Activated CD4-positive, alpha-beta T cell treated with anti-CD3 and anti-CD28 coated beads, Interleukin-2, amount 10 ng/mL, durations not matched to agents 24 days and 14 days (primary cell): Measurements from ENCODE around the gene ANXA6. TPM values are rescaled to one million over a fixed set of nuclear protein-coding genes. Genes with fewer than 3 reads are reported as not detected.

ENCODE experiments used
- DNase-seq: peaks from one replicate; pipeline ENCODE4 v3.0.0; 2022
- H3K27ac Mint-ChIP-seq: one replicate; pipeline ENCODE4 v1.8.0; 2022; ENCODE audit warnings: mild to moderate bottlenecking, mixed read lengths
- H3K27me3 Mint-ChIP-seq: one replicate; pipeline ENCODE4 v1.8.0; 2022; ENCODE audit warnings: mixed read lengths
- H3K36me3 Mint-ChIP-seq: one replicate; pipeline ENCODE4 v1.8.0; 2022; ENCODE audit warnings: low read depth, mild to moderate bottlenecking, mixed read lengths
- H3K4me1 Mint-ChIP-seq: one replicate; pipeline ENCODE4 v1.8.0; 2021; ENCODE audit warnings: mixed read lengths
- H3K4me3 Mint-ChIP-seq: one replicate; pipeline ENCODE4 v1.8.0; 2022; ENCODE audit warnings: mild to moderate bottlenecking, moderate library complexity, mixed read lengths
- H3K9me3 Mint-ChIP-seq: one replicate; pipeline ENCODE4 v1.8.0; 2021; ENCODE audit warnings: mixed read lengths
- intact Hi-C: fragments of 100-400 bp; cut with micrococcal nuclease; formaldehyde crosslinking; loops from one replicate; pipeline ENCODE4 v1.15.1; 2023
- total RNA-seq: library from RNA; stranded (reverse); gene quantifications from 2 replicates; pipeline ENCODE4 v1.2.3, GENCODE V29; 2022

Gene ANXA6
- total RNA-seq, 1 donor from 2014 or later = 314 TPM

DNA sequence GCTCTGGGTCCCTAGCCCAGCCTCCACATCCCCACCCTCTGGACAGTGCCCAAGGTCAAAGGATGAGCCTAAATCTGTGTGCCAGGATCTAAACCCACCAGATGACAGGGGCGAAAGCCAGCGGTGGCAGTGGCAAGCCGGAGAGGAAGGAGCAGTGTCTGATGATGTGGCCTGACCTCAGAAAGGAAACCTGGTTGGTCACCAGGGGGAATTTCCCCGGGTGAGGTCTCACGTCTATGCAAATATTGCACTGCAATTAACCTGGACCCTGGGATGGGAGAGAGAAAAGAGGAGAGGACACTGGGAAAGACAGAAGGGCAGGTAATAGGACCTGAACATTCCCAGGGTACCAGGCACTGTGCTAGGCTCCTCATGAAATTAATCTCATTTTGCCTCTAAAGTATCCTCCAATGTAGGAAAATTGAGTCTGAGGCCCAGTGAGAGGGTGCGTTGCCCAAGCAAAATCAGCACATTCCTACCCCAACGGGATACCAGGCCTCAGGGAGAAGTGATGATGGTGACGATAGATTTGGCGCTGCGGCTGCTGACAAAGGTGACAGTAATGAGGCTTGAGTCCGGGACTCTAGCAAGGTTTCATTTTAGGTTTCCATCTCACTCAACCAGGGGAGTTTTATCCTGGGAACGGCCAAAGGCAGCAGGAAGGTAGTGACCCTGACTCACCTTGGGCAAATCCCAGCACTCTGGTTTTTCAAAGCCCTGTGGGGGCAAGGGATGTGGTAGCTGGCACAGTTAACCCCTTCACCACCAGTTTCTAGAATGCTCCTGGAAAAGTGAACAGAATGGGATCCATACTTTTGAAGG, 63.3 kb downstream of the ANXA6 start:
- intact Hi-C loops = loop anchor here (1.0 to 2.0 kb wide), 4 partner anchors 8 to 57 kb away; no protein-coding TSS in a partner anchor
- peak overlapping the region; percentile 74 for H3K4me3 Mint-ChIP-seq
- H3K4me1 Mint-ChIP-seq = peaks cover 63% of the 10 kb centered on the region
- peak; percentile 88 for DNase-seq
- H3K27me3 Mint-ChIP-seq = no peaks in the 10 kb centered on the region
- no peaks in the 10 kb centered on the region for H3K9me3 Mint-ChIP-seq
- H3K36me3 Mint-ChIP-seq = peaks cover 14% of the 10 kb centered on the region
- peak overlapping the region; percentile 90 for H3K27ac Mint-ChIP-seq

DNA sequence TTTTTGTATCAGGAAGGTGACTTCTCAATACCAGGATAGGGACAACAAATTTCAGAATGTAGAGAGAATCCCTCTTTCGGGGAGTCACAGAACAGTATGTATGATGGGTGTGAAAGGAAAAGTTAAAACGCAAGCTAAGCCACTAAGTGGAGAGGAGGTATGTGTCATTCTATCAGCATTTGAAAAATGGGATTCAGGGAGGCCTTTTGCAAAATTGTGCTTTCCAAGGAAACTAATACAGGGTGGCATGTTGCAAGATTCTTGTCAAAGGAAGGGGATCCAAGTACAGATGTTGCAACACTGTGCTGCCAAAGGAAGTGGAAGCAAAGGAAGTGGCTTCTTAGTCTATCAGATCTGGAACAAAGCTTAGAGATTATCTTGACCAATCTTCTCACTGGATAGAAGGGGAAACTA, 64.1 kb downstream of the ANXA6 start:
- H3K27ac Mint-ChIP-seq = peak overlapping the region; percentile 90
- intact Hi-C loops = no loop called here
- H3K4me3 Mint-ChIP-seq = peak overlapping the region; percentile 74
- peaks cover 12% of the 10 kb centered on the region for H3K36me3 Mint-ChIP-seq
- no peaks in the 10 kb centered on the region for H3K9me3 Mint-ChIP-seq
- no peaks in the 10 kb centered on the region for H3K27me3 Mint-ChIP-seq
- peak; percentile 72 for DNase-seq
- peaks cover 59% of the 10 kb centered on the region for H3K4me1 Mint-ChIP-seq

DNA sequence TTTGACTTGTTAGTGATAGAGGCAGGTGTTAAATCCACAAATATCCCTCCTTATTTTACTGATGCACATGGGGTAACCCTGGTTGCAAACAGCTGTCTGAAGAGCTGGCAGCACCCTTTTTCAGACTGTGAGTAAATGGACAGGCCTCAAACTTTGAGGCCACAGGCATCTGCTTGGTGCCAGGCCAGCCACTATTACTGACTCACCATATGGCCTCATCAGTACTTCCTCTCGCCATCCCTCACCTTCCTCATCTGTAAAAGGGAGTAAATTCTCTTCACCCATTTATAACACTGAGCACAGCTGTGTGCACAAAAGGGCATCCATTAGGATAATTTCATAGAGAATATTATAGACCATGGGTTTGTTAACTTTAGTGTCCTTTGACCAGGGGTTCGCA, 64.8 kb downstream of the ANXA6 start:
- intact Hi-C loops = no loop called here

DNA sequence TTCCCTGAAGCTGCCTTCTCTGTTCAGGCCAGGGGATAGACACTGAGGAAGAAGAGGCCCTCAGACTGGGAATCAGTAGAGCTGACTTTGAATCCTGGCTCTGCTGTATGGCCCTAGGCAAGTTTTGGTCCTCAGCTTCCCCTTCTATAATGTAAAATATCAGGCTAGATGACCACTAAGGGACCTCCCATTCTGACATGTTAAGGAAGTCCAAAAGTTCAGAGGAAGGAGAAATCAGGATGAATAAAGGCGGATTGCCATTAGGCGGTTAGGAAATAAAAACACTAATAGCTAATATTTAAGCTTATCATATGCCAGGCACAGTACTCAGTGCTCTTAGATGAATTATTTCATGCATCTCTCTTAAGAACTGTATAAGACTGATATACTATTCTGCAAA, 67.9 kb downstream of the ANXA6 start:
- Mint-ChIP-seq H3K27me3 (no peaks in the 10 kb centered on the region), H3K27ac (no peak overlapping the region), H3K4me1 (peaks cover 60% of the 10 kb centered on the region), H3K9me3 (no peaks in the 10 kb centered on the region), H3K36me3 (peaks cover 8% of the 10 kb centered on the region), H3K4me3 (no peak overlapping the region)
- intact Hi-C loops = loop anchor here (10.0 kb wide), 1 partner anchor 1745 kb away; the partner anchor contains the start of gene GRPEL2
- no peak for DNase-seq

More for the DNA sequence above, 64.8 kb downstream of the ANXA6 start:
- Mint-ChIP-seq H3K27me3 (no peaks in the 10 kb centered on the region), H3K36me3 (peaks cover 12% of the 10 kb centered on the region), H3K4me1 (peaks cover 54% of the 10 kb centered on the region), H3K27ac (no peak overlapping the region), H3K4me3 (no peak overlapping the region), H3K9me3 (no peaks in the 10 kb centered on the region)
- DNase-seq = no peak

DNA sequence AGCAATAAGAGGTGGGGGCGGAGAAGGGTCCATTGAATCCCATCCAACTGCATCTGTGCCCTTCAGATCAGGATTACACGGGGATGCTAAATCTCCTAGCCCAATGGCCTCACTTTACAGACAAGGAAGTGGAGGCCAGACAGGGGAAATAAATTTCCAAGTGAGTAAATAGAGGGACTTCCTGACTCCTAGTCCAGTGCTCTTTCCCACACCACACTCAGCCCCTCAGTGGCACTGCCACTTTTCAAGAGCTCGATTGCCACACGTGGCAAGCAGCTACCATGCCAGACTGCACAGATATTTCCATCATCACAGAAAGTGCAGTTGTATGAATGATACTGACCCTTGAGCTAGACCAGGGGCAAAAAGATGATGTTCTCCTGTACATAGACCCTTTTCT, 68.6 kb downstream of the ANXA6 start:
- H3K27me3 Mint-ChIP-seq = no peaks in the 10 kb centered on the region
- H3K4me1 Mint-ChIP-seq = peaks cover 60% of the 10 kb centered on the region
- no peak for DNase-seq
- H3K27ac Mint-ChIP-seq = no peak overlapping the region
- H3K4me3 Mint-ChIP-seq = no peak overlapping the region
- peaks cover 9% of the 10 kb centered on the region for H3K36me3 Mint-ChIP-seq
- intact Hi-C loops = loop anchor here (10.0 kb wide), 1 partner anchor 1744 kb away; the partner anchor contains the start of gene GRPEL2
- no peaks in the 10 kb centered on the region for H3K9me3 Mint-ChIP-seq

- Mint-ChIP-seq H3K4me1 (peaks cover 62% of the 10 kb centered on the region), H3K4me3 (peak overlapping the region; percentile 86), H3K27me3 (no peaks in the 10 kb centered on the region), H3K36me3 (peaks cover 10% of the 10 kb centered on the region), H3K9me3 (no peaks in the 10 kb centered on the region), H3K27ac (peak overlapping the region; percentile 61)
- no peak for DNase-seq
- intact Hi-C loops = loop anchor here (2.0 to 10.0 kb wide), 3 partner anchors 27 to 1743 kb away; partner anchors contain the start of gene GRPEL2
Observed at GRCh38 chr5:151087486-151087885, 70.1 kb downstream of the ANXA6 start.

DNA sequence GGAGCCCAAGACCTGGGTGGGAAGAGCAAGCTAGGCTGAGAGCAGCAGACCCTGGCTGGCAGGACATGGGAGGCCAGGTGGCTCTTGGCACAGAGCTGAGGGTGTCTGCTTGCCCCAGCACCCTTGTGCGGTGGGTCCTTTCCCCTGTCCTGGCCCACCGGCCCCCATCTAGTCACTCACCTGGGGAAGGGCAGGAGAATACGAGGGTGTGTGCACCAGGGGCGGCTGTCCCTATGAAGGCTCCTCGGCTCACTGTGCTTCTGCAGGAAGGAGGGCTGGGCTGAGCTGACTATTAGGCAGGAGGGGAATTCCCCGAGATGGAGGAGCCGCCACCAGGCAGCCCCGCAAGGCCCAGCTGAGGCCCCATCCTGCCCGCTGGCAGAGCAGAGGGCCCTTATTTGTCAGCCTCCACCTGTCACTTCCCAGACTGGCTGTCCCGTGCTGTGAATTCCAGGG, 70.6 kb downstream of the ANXA6 start:
- Mint-ChIP-seq H3K36me3 (peaks cover 13% of the 10 kb centered on the region), H3K4me1 (peaks cover 64% of the 10 kb centered on the region), H3K4me3 (peak overlapping the region; percentile 86)

DNA sequence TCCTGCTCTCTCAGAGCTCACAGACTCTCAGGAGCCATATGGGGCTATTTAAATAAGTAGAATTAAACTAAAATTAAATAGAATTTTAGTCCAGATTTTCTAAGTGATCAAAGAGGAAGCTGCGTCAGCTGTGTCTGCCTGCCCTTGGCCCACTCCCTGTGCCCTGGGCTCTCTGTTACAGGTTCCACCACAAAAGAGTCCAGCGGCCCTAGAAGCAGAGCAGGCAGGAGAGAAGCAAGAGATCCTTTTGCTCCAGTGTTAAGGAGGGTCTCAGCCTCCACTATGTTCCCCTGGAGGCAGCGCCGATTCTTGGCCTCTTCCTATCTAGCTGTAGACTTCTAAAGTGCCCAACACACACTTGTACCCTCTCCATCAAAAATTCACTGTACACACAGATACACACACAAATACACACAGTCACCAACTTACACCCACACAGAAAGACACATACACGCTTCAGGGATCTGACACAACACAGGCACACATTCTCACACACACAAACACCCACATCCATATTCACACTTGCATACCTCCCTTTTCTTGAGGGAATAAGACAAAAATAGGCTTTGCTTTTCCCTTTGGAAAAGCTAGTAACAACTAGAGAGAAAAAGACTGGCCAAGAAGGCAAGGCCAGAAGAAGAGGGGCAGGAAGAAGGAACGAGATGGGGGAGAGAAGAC, 71.2 kb downstream of the ANXA6 start:
- Mint-ChIP-seq H3K4me1 (peaks cover 62% of the 10 kb centered on the region), H3K9me3 (no peaks in the 10 kb centered on the region), H3K4me3 (peak overlapping the region; percentile 86), H3K27ac (peak overlapping the region; percentile 85), H3K36me3 (peaks cover 13% of the 10 kb centered on the region), H3K27me3 (no peaks in the 10 kb centered on the region)
- DNase-seq = peak; percentile 67
- intact Hi-C loops = loop anchor here (1.0 to 10.0 kb wide), 4 partner anchors 8 to 1742 kb away; partner anchors contain the start of gene GRPEL2

More for the DNA sequence above, 70.6 kb downstream of the ANXA6 start:
- intact Hi-C loops = loop anchor here (1.0 to 10.0 kb wide), 4 partner anchors 7 to 1742 kb away; partner anchors contain the start of gene GRPEL2
- peak; percentile 90 for DNase-seq
- Mint-ChIP-seq H3K9me3 (no peaks in the 10 kb centered on the region), H3K27ac (peak overlapping the region; percentile 79), H3K27me3 (no peaks in the 10 kb centered on the region)

DNA sequence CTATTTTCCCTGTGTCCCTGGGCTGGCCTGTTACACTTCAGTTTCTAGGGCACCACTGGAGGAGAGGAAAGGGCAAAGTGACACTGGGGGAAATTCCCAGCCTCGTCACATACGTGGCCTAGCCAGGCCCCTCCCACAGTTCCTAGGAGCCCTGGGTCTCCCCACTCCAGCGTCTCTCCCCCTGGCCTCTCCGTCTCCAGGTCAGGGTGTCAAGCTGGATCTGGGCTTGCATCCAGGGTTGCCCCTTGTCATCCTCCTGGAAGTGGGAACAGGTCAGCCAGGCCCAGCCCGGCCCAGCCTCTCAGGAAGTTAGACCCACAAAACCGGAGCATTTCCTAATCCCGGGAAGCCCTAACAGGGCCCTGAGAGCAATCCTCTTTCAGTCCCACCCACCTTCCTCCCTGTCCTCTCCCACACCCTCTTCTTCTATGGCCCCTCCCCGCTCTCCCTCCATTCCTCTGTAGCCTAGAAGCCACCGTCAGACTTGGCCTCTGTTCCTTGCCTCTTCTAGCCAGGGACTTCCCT, 72.0 kb downstream of the ANXA6 start:
- Mint-ChIP-seq H3K4me1 (peaks cover 58% of the 10 kb centered on the region), H3K4me3 (peak overlapping the region; percentile 86), H3K9me3 (no peaks in the 10 kb centered on the region), H3K27ac (peak overlapping the region; percentile 85), H3K36me3 (peaks cover 13% of the 10 kb centered on the region), H3K27me3 (no peaks in the 10 kb centered on the region)
- peak; percentile 86 for DNase-seq
- intact Hi-C loops = loop anchor here (1.0 to 10.0 kb wide), 4 partner anchors 9 to 1741 kb away; partner anchors contain the start of gene GRPEL2

DNA sequence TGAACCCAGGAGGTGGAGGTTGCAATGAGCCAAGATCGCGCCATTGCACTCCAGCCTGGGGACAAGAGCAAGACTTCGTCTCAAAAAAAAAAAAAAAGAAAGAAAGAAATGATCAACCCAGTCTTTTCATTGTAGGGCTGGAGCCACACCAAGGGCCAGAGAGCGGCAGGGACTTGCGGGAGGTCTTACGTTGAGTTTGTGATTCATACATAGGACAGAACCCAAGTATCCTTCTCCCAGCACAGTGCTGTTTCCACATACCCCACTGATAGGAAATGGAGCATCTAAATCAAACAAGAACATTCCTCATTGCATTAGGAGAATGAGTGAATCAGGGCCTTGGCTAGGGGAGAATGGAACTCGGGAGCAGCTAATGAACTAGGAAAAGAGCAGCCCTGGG, 73.2 kb downstream of the ANXA6 start:
- H3K4me3 Mint-ChIP-seq = peak overlapping the region; percentile 86
- peaks cover 61% of the 10 kb centered on the region for H3K4me1 Mint-ChIP-seq
- no peaks in the 10 kb centered on the region for H3K9me3 Mint-ChIP-seq
- DNase-seq = no peak
- peaks cover 23% of the 10 kb centered on the region for H3K36me3 Mint-ChIP-seq
- intact Hi-C loops = loop anchor here (5.0 to 10.0 kb wide), 4 partner anchors 302 to 1740 kb away; partner anchors contain the start of genes G3BP1, GRPEL2 and RBM22
- peak overlapping the region; percentile 85 for H3K27ac Mint-ChIP-seq
- H3K27me3 Mint-ChIP-seq = no peaks in the 10 kb centered on the region

DNA sequence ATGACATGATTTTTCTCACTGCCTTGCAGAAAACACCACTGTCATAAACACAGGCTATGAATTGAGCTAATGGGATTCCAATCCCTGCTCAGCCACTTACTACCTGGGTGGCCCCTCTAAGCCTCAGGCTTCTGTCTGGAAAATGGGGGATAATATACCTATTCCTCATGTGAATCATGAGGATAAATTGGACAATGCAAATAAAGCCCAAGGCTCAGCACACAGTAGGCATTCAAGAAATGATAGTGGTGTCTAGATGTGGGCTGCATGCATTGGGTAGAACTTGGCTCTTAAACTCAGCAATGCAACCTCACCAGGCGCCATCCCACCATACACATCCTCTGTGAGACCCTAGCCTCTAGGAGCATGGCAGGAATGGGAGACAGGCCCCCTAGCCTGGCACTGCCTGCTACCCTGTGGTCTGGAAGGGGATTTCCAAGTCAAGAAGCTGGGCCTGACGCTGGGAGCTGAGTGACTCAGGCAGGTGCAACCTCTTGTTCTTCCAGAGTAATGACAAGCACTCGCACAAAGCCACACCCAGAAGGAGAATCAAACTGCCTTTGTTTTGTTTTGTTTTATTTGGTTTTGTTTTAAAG, 74.4 kb downstream of the ANXA6 start:
- DNase-seq = peak; percentile 90
- Mint-ChIP-seq H3K4me1 (peaks cover 68% of the 10 kb centered on the region), H3K9me3 (no peaks in the 10 kb centered on the region), H3K27me3 (no peaks in the 10 kb centered on the region), H3K4me3 (peak overlapping the region; percentile 86), H3K36me3 (peaks cover 32% of the 10 kb centered on the region), H3K27ac (peak overlapping the region; percentile 85)
- intact Hi-C loops = loop anchor here (2.0 to 10.0 kb wide), 5 partner anchors 132 to 1738 kb away; partner anchors contain the start of genes G3BP1, GRPEL2 and RBM22

- Mint-ChIP-seq H3K27ac (peak overlapping the region; percentile 85), H3K4me1 (peaks cover 71% of the 10 kb centered on the region), H3K36me3 (peaks cover 40% of the 10 kb centered on the region), H3K27me3 (no peaks in the 10 kb centered on the region), H3K4me3 (peak overlapping the region; percentile 86), H3K9me3 (no peaks in the 10 kb centered on the region)
- intact Hi-C loops = loop anchor here (2.0 to 10.0 kb wide), 5 partner anchors 132 to 1738 kb away; partner anchors contain the start of genes G3BP1, GRPEL2 and RBM22
- no peak for DNase-seq
Observed at GRCh38 chr5:151082282-151082902, 75.2 kb downstream of the ANXA6 start.
